HepG2 (cell line): ENCODE measurements around the gene ZNF442. TPM values are rescaled to one million over a fixed set of nuclear protein-coding genes. Genes with fewer than 3 reads are reported as not detected.
A peak's percentile ranks its signal among the peaks of the same experiment; 100 is the strongest.

Experiments used
- ARNT2 ChIP-seq: sonication (generic); formaldehyde crosslinking; IDR thresholded peaks from 2 replicates; pipeline ENCODE4 v1.8.0; 2022; ENCODE audit warnings: mild to moderate bottlenecking, low read depth, missing genetic modification reagents, moderate library complexity
- GABPB1 ChIP-seq: IDR thresholded peaks from 2 replicates; pipeline ENCODE4 v1.6.1; 2016; ENCODE audit warnings: mild to moderate bottlenecking, missing genetic modification reagents, moderate library complexity, missing compliant biosample characterization
- GFI1 ChIP-seq: sonication (generic); formaldehyde crosslinking; IDR thresholded peaks from 2 replicates; pipeline ENCODE4 v1.5.0; 2020; ENCODE audit warnings: missing genetic modification reagents, mild to moderate bottlenecking, borderline replicate concordance
- GTF2F1 ChIP-seq: fragments of 150-350 bp; IDR thresholded peaks from 2 replicates; pipeline ENCODE4 v1.6.1; 2014; ENCODE audit warnings: low read length
- GTF3A ChIP-seq: sonication (generic); formaldehyde crosslinking; conservative IDR thresholded peaks from 2 replicates; pipeline ENCODE4 v1.4.0; 2020; ENCODE audit warnings: mild to moderate bottlenecking, missing genetic modification reagents
- HES4 ChIP-seq: sonication (generic); formaldehyde crosslinking; IDR thresholded peaks from 2 replicates; pipeline ENCODE4 v1.9.0; 2021; ENCODE audit warnings: mild to moderate bottlenecking, missing genetic modification reagents, borderline replicate concordance
- KLF16 ChIP-seq, 2 experiments: sonication (generic) in 1 of 2; formaldehyde crosslinking in 1 of 2; IDR thresholded peaks; 2 replicates each; pipeline versions ENCODE4 v1.6.1 to v1.8.0; 2016 to 2023; ENCODE audit warnings: missing genetic modification reagents in 2 of 2, missing compliant biosample characterization in 1 of 2
- SIX1 ChIP-seq: sonication (generic); formaldehyde crosslinking; IDR thresholded peaks from 2 replicates; pipeline ENCODE4 v1.4.0; 2020; ENCODE audit warnings: missing genetic modification reagents, borderline replicate concordance
- TBL1XR1 ChIP-seq: fragments of 150-350 bp; IDR thresholded peaks from 2 replicates; pipeline ENCODE4 v1.6.1; 2014; ENCODE audit warnings: borderline replicate concordance, low read length; ENCODE audit not compliant: partially characterized antibody
- ZFP36L2 ChIP-seq: sonication (generic); formaldehyde crosslinking; IDR thresholded peaks from 2 replicates; pipeline ENCODE4 v1.4.0; 2020; ENCODE audit warnings: missing genetic modification reagents
- ZNF563 ChIP-seq: sonication (generic); formaldehyde crosslinking; IDR thresholded peaks from 2 replicates; pipeline ENCODE4 v1.8.0; 2022; ENCODE audit warnings: mild to moderate bottlenecking, moderate library complexity, missing genetic modification reagents
- ZNF607 ChIP-seq: sonication (generic); formaldehyde crosslinking; IDR thresholded peaks from 2 replicates; pipeline ENCODE4 v1.5.1; 2020; ENCODE audit warnings: missing genetic modification reagents, mild to moderate bottlenecking, borderline replicate concordance
- ZNF619 ChIP-seq: sonication (generic); formaldehyde crosslinking; IDR thresholded peaks from 2 replicates; pipeline ENCODE4 v1.4.0; 2020; ENCODE audit warnings: mild to moderate bottlenecking, missing genetic modification reagents
- ZNF891 ChIP-seq: sonication (generic); formaldehyde crosslinking; IDR thresholded peaks from 2 replicates; pipeline ENCODE4 v1.5.0; 2020; ENCODE audit warnings: mild to moderate bottlenecking, missing genetic modification reagents
- polyA plus RNA-seq, 8 experiments: library from polyadenylated mRNA; depleted of rRNA in 3 of 8; stranded (reverse) in 7 of 8; unstranded in 1 of 8; fragments of >200 nt; fragmentation: Illumina TruSeq in 4 of 8; extraction: Trizol in 4 of 8; gene quantifications; 2 replicates each; pipeline versions ENCODE4 v1.2.1 to v1.2.3, GENCODE V29; 2011 to 2016; ENCODE audit warnings: low read depth in 4 of 8, missing spikeins in 1 of 8, mixed read lengths in 1 of 8; ENCODE audit not compliant: insufficient read depth in 1 of 8
- total RNA-seq, 5 experiments: library from RNA; depleted of rRNA; stranded (reverse); fragments of >200 nt; fragmentation: Illumina TruSeq; extraction: Trizol; gene quantifications; 2 replicates each; pipeline ENCODE4 v1.2.3, GENCODE V29; 2016; ENCODE audit warnings: low read depth in 1 of 5
- TF ChIP-seq, protein P1 (sequence below): sonication (generic); formaldehyde crosslinking; IDR thresholded peaks from 2 replicates; pipeline ENCODE4 v1.8.1; 2023; ENCODE audit warnings: mild to moderate bottlenecking, inconsistent platforms, moderate library complexity, missing genetic modification reagents, borderline replicate concordance
- TF ChIP-seq, protein P2 (sequence below): sonication (generic); formaldehyde crosslinking; IDR thresholded peaks from 2 replicates; pipeline ENCODE4 v1.8.0; 2022; ENCODE audit warnings: missing genetic modification reagents, mild to moderate bottlenecking, borderline replicate concordance
- TF ChIP-seq, protein P3 (sequence below): sonication (generic); formaldehyde crosslinking; IDR thresholded peaks from 2 replicates; pipeline ENCODE4 v1.5.0; 2020; ENCODE audit warnings: missing genetic modification reagents
- TF ChIP-seq, protein P4 (sequence below): IDR thresholded peaks from 2 replicates; pipeline ENCODE4 v1.6.1; 2016
- TF ChIP-seq, protein P5 (sequence below): IDR thresholded peaks from 2 replicates; pipeline ENCODE4 v1.6.1; 2012; ENCODE audit warnings: low read length, improper control_type of control experiment

Gene ZNF442
- total and polyA plus RNA-seq, 2 of the 13 experiments (the other 11 are each of a cell fraction or from before 2014, with no cell fraction given) = 1.0 to 6.0 TPM

DNA sequence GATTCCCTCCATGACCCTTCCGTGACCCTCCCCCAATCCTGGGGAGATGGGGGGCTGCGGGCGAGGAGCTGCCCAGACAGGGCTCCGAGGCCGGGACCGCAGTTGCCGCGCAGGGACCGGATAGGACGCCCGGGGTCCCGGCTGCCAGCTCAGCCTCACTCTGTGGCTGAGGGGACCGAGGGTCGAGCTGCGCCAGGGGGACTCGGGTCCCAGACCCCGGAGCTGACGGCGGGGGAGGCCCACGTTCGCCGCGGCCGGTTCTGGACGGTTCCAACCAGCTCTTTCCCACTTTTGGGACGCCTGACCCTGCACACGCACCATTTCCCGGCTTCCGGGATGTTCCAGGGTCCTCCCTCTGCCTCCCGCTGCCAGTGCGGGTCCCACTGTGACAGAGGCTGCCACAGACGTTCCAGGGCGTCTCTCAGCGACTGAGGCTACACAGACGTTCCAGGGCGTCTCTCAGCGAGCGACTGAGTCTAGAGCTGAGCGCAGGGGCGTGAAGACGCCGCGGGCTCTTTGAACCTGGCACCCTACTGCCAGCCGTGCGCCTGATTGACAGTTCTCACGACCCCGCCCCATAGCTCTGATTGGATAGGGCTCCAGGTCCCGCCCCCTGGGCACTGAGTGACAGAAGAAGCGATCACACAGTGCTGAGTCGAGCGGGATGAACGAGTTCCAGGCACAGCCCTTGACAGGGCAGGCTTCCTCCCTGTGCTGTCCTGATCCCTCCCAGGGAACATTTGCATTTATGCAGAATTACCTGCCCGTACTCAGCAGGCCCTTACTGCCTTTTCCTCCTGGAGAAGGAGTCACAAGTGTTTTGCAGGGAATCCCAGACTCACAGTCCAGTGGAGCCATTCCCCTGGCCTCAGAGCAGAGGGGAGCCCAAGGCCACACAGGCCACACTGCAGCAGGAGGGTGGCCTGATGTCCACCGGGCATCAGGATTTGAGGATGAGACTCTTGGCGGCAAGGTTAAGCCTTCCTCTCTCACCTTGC lies 32.0 kb downstream of the ZNF442 start, which contains the start of gene ZNF563 (continued):
- TF ChIP-seq HES4 (CRISPR knock-in tag) = peak; percentile 56; the same call in 1 of the 2 replicates
- TF ChIP-seq ZNF891 = peak; percentile 35; the same call in 1 of the 2 replicates
- peak; percentile 63 for TF ChIP-seq GABPB1 (CRISPR knock-in tag)
- TF ChIP-seq ARNT2 = peak; percentile 88
- TF ChIP-seq ZNF619 (CRISPR knock-in tag) = 0 out of 2 replicates have a peak, but pooled peaks have one; percentile 42
- no peak for TF ChIP-seq GTF3A (CRISPR knock-in tag)
- peak; percentile 65; the same call in 1 of the 2 replicates for TF ChIP-seq ZNF607 (CRISPR knock-in tag)
- 0 out of 2 replicates have a peak, but pooled peaks have one; percentile 54 for TF ChIP-seq GTF2F1
- TF ChIP-seq, protein P1, sequence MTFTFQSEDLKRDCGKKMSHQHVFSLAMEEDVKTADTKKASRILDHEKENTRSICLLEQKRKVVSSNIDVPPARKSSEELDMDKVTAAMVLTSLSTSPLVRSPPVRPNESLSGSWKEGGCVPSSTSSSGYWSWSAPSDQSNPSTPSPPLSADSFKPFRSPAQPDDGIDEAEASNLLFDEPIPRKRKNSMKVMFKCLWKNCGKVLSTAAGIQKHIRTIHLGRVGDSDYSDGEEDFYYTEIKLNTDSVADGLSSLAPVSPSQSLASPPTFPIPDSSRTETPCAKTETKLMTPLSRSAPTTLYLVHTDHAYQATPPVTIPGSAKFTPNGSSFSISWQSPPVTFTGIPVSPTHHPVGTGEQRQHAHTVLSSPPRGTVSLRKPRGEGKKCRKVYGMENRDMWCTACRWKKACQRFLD = 0 out of 2 replicates have a peak, but pooled peaks have one; percentile 7
- peak; percentile 64; the same call in 1 of the 2 replicates for TF ChIP-seq ZNF563
- TF ChIP-seq KLF16 (CRISPR knock-in tag; IDR thresholded peaks at IDR 0.05) = peak in 1 of 2 experiments; percentile 69; a peak in 1 of 4 replicates
- TF ChIP-seq, protein P2, sequence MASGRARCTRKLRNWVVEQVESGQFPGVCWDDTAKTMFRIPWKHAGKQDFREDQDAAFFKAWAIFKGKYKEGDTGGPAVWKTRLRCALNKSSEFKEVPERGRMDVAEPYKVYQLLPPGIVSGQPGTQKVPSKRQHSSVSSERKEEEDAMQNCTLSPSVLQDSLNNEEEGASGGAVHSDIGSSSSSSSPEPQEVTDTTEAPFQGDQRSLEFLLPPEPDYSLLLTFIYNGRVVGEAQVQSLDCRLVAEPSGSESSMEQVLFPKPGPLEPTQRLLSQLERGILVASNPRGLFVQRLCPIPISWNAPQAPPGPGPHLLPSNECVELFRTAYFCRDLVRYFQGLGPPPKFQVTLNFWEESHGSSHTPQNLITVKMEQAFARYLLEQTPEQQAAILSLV (CRISPR knock-in tag) = peak; percentile 74; the same call in 1 of the 2 replicates
- TF ChIP-seq, protein P3, sequence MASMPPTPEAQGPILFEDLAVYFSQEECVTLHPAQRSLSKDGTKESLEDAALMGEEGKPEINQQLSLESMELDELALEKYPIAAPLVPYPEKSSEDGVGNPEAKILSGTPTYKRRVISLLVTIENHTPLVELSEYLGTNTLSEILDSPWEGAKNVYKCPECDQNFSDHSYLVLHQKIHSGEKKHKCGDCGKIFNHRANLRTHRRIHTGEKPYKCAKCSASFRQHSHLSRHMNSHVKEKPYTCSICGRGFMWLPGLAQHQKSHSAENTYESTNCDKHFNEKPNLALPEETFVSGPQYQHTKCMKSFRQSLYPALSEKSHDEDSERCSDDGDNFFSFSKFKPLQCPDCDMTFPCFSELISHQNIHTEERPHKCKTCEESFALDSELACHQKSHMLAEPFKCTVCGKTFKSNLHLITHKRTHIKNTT = no peak
- TF ChIP-seq ZFP36L2 (CRISPR knock-in tag) = no peak
- peak; percentile 17 for TF ChIP-seq TBL1XR1
- no peak for TF ChIP-seq SIX1 (CRISPR knock-in tag)
- TF ChIP-seq GFI1 (CRISPR knock-in tag) = peak; percentile 84; the same call in 1 of the 2 replicates
- TF ChIP-seq, protein P4, sequence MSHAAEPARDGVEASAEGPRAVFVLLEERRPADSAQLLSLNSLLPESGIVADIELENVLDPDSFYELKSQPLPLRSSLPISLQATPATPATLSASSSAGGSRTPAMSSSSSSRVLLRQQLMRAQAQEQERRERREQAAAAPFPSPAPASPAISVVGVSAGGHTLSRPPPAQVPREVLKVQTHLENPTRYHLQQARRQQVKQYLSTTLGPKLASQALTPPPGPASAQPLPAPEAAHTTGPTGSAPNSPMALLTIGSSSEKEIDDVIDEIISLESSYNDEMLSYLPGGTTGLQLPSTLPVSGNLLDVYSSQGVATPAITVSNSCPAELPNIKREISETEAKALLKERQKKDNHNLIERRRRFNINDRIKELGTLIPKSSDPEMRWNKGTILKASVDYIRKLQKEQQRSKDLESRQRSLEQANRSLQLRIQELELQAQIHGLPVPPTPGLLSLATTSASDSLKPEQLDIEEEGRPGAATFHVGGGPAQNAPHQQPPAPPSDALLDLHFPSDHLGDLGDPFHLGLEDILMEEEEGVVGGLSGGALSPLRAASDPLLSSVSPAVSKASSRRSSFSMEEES (CRISPR knock-in tag) = 0 out of 2 replicates have a peak, but pooled peaks have one; percentile 39
- TF ChIP-seq, protein P5, sequence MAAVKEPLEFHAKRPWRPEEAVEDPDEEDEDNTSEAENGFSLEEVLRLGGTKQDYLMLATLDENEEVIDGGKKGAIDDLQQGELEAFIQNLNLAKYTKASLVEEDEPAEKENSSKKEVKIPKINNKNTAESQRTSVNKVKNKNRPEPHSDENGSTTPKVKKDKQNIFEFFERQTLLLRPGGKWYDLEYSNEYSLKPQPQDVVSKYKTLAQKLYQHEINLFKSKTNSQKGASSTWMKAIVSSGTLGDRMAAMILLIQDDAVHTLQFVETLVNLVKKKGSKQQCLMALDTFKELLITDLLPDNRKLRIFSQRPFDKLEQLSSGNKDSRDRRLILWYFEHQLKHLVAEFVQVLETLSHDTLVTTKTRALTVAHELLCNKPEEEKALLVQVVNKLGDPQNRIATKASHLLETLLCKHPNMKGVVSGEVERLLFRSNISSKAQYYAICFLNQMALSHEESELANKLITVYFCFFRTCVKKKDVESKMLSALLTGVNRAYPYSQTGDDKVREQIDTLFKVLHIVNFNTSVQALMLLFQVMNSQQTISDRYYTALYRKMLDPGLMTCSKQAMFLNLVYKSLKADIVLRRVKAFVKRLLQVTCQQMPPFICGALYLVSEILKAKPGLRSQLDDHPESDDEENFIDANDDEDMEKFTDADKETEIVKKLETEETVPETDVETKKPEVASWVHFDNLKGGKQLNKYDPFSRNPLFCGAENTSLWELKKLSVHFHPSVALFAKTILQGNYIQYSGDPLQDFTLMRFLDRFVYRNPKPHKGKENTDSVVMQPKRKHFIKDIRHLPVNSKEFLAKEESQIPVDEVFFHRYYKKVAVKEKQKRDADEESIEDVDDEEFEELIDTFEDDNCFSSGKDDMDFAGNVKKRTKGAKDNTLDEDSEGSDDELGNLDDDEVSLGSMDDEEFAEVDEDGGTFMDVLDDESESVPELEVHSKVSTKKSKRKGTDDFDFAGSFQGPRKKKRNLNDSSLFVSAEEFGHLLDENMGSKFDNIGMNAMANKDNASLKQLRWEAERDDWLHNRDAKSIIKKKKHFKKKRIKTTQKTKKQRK = no peak
